Measurements from ENCODE around the gene SPATA3. TPM values are rescaled to one million over a fixed set of nuclear protein-coding genes. Genes with fewer than 3 reads are reported as not detected.

Gene SPATA3
- not detected for total RNA-seq (ENCODE audit: insufficient read depth, low replicate concordance)

GRCh38 chr2:230995821-230996220 lies at the start of gene SPATA3:
TSS of gene SPATA3 (plus strand) at chr2:230996121. CDS start at chr2:230996234, 113 bp downstream.
- no peak for DNase-seq (ENCODE audit: low spot score)

GRCh38 chr2:230946429-230947234 lies 49.3 kb upstream of the SPATA3 start:
- DNase-seq (ENCODE audit: low spot score) = no peak

GRCh38 chr2:230947235-230947576 lies 48.7 kb upstream of the SPATA3 start:
- no peak for DNase-seq (ENCODE audit: low spot score)

- DNase-seq (ENCODE audit: low spot score) = no peak
Measured at GRCh38 chr2:230947908-230948365, 48.0 kb upstream of the SPATA3 start.

- no peak for DNase-seq (ENCODE audit: low spot score)
Measured at GRCh38 chr2:230949966-230950873, 45.7 kb upstream of the SPATA3 start.

GRCh38 chr2:230950874-230951339 lies 45.0 kb upstream of the SPATA3 start:
- DNase-seq (ENCODE audit: low spot score) = no peak

- no peak for DNase-seq (ENCODE audit: low spot score)
Measured at GRCh38 chr2:230951396-230951795, 44.5 kb upstream of the SPATA3 start.

GRCh38 chr2:230952226-230952956 lies 43.5 kb upstream of the SPATA3 start:
- DNase-seq (ENCODE audit: low spot score) = no peak

- no peak for DNase-seq (ENCODE audit: low spot score)
Measured at GRCh38 chr2:230953845-230954244, 42.1 kb upstream of the SPATA3 start.

GRCh38 chr2:230954746-230955145 lies 41.2 kb upstream of the SPATA3 start:
- DNase-seq (ENCODE audit: low spot score) = no peak

- no peak for DNase-seq (ENCODE audit: low spot score)
Measured at GRCh38 chr2:230955163-230955737, 40.7 kb upstream of the SPATA3 start.

GRCh38 chr2:230956827-230957755 lies 38.8 kb upstream of the SPATA3 start:
- peak; percentile 60 for DNase-seq (ENCODE audit: low spot score)

GRCh38 chr2:230957756-230958391 lies 38.0 kb upstream of the SPATA3 start:
- no peak for DNase-seq (ENCODE audit: low spot score)

- no peak for DNase-seq (ENCODE audit: low spot score)
Measured at GRCh38 chr2:230958820-230959756, 36.8 kb upstream of the SPATA3 start.

GRCh38 chr2:230960026-230960425 lies 35.9 kb upstream of the SPATA3 start:
- DNase-seq (ENCODE audit: low spot score) = no peak

GRCh38 chr2:230961091-230961491 lies 34.8 kb upstream of the SPATA3 start:
- no peak for DNase-seq (ENCODE audit: low spot score)

- no peak for DNase-seq (ENCODE audit: low spot score)
Measured at GRCh38 chr2:230964136-230964730, 31.7 kb upstream of the SPATA3 start.

- no peak for DNase-seq (ENCODE audit: low spot score)
Measured at GRCh38 chr2:230967113-230967512, 28.8 kb upstream of the SPATA3 start.
